H1 (cell line): Measurements from ENCODE around the gene RBSN.

Experiments used
- CHD2 ChIP-seq: IDR thresholded peaks from 2 replicates; pipeline ENCODE4 v1.6.1; 2012; ENCODE audit warnings: low read length, improper control_type of control experiment
- POLR2A ChIP-seq, 2 experiments: IDR thresholded peaks; 1 replicate in 1 of 2; 2 replicates in 1 of 2; pipeline ENCODE4 v1.6.1; 2011; ENCODE audit warnings: low read depth in 2 of 2, low read length in 2 of 2, mild to moderate bottlenecking in 2 of 2; ENCODE audit errors: control extremely low read depth in 1 of 2

- TF ChIP-seq CHD2 (no peak), POLR2A (IDR thresholded peaks at IDR 0.05; ENCODE audit: control extremely low read depth in 1 of 2, low read depth in 2 of 2, low read length in 2 of 2) (no peak)
Measured at GRCh38 chr3:15120986-15121385, 22.0 kb upstream of the RBSN start.
